HPDE6-E6E7 (cell line): ENCODE data around the gene ZNF732.
"Not testable (repeated sequence)": the region's sequence is repeated elsewhere in the genome, so short reads cannot be mapped to it uniquely, and the experiment has no call there.

ENCODE experiments used
- DNase-seq: peaks from one replicate; pipeline ENCODE4 v3.0.0; 2011; ENCODE audit warnings: missing footprints; ENCODE audit errors: extremely low spot score

ZNF732 gene

GRCh38 chr4:253936-254756 is 51.1 kb downstream of the ZNF732 start:
- DNase-seq: no peak

GRCh38 chr4:252065-252601 is 53.1 kb downstream of the ZNF732 start:
- no peak for DNase-seq

- no peak for DNase-seq
Observed at GRCh38 chr4:244471-244870, 60.8 kb downstream of the ZNF732 start.

GRCh38 chr4:243426-243825 is 61.8 kb downstream of the ZNF732 start:
- DNase-seq: no peak

GRCh38 chr4:242121-242848 is 63.0 kb downstream of the ZNF732 start:
- DNase-seq: peak; percentile 10

- not testable (repeated sequence) for DNase-seq
Observed at GRCh38 chr4:241411-241810, 63.9 kb downstream of the ZNF732 start.

- no peak for DNase-seq
Observed at GRCh38 chr4:236028-236427, 69.2 kb downstream of the ZNF732 start.

- no peak for DNase-seq
Observed at GRCh38 chr4:234178-234577, 71.1 kb downstream of the ZNF732 start.

GRCh38 chr4:223913-224497 is 81.3 kb downstream of the ZNF732 start:
- DNase-seq: no peak
